Panc1 (cell line): Measurements from ENCODE around the gene HMGB1. TPM values are rescaled to one million over a fixed set of nuclear protein-coding genes. Genes with fewer than 3 reads are reported as not detected.

Experiments used
- ATAC-seq: fragments of 200-7000 bp; cut with Tn5 transposase; 2 replicates; pipeline ENCODE4 v1.9.1; 2020; ENCODE audit warnings: mild to moderate bottlenecking, moderate library complexity
- BruUV-seq: library from RNA; stranded (reverse); fragments of 400-500 nt; replicated peaks from 2 replicates; lab custom pipeline; 2021; lab: Mats Ljungman, UMichigan
- CTCF ChIA-PET: fragments of 300-600 bp; sonication (Branson Sonifier 250); formaldehyde crosslinking; loops from one replicate; lab custom pipeline; 2022; ENCODE audit warnings: antibody characterized with exemption; lab: Charles Lee
- POLR2A ChIA-PET: fragments of 300-600 bp; sonication (Branson Sonifier 250); formaldehyde crosslinking; loops from one replicate; lab custom pipeline; 2022; ENCODE audit warnings: antibody characterized with exemption; lab: Charles Lee
- DNase-seq: peaks from one replicate; pipeline ENCODE4 v3.0.0-alpha.2; 2010; ENCODE audit warnings: low read depth, low spot score
- H3K27ac ChIP-seq: 2 replicates; pipeline ENCODE4 v1.5.1; 2011; ENCODE audit warnings: mild to moderate bottlenecking, low read length, inconsistent platforms
- H3K27me3 ChIP-seq: fragments of 200-500 bp; sonication (Bioruptor generic); 2 replicates; pipeline ENCODE4 v1.6.0; 2014; ENCODE audit warnings: low read length, inconsistent platforms; ENCODE audit not compliant: control insufficient read depth, insufficient read depth
- H3K36me3 ChIP-seq: fragments of 200-500 bp; sonication (Bioruptor generic); 2 replicates; pipeline ENCODE4 v1.5.1; 2014; ENCODE audit warnings: inconsistent platforms, mild to moderate bottlenecking, low read length, moderate library complexity; ENCODE audit not compliant: control insufficient read depth, insufficient read depth
- H3K4me1 ChIP-seq: 2 replicates; pipeline ENCODE4 v1.5.1; 2011; ENCODE audit warnings: inconsistent platforms, mild to moderate bottlenecking, low read length, moderate library complexity; ENCODE audit not compliant: control insufficient read depth, insufficient read depth
- H3K4me3 ChIP-seq, 2 experiments: 2 replicates each; pipeline ENCODE4 v1.5.1; 2011 to 2012; ENCODE audit warnings: low read depth in 2 of 2, low read length in 2 of 2, mild to moderate bottlenecking in 2 of 2, inconsistent platforms in 1 of 2, moderate library complexity in 1 of 2
- H3K9me3 ChIP-seq: fragments of 200-500 bp; sonication (Bioruptor generic); 2 replicates; pipeline ENCODE4 v1.5.1; 2014; ENCODE audit warnings: low read depth, mild to moderate bottlenecking, inconsistent platforms, low read length, moderate library complexity; ENCODE audit not compliant: control insufficient read depth, insufficient read depth
- CTCF ChIP-seq: fragments of 450-650 bp; IDR thresholded peaks from 2 replicates; pipeline ENCODE4 v1.5.1; 2017; ENCODE audit warnings: mild to moderate bottlenecking
- POLR2AphosphoS5 ChIP-seq: IDR thresholded peaks from 2 replicates; pipeline ENCODE4 v1.6.1; 2012; ENCODE audit warnings: mild to moderate bottlenecking, low read depth, low read length, moderate library complexity
- REST ChIP-seq, 2 experiments: IDR thresholded peaks; 2 replicates each; pipeline ENCODE4 v1.6.1; 2011 to 2012; ENCODE audit warnings: low read depth in 2 of 2, control low read depth in 1 of 2, low read length in 1 of 2, mild to moderate bottlenecking in 1 of 2, moderate library complexity in 1 of 2; ENCODE audit not compliant: insufficient read depth in 1 of 2
- SIN3A ChIP-seq: IDR thresholded peaks from 2 replicates; pipeline ENCODE4 v1.6.1; 2012; ENCODE audit warnings: low read depth, mild to moderate bottlenecking, low read length, moderate library complexity, borderline replicate concordance; ENCODE audit not compliant: insufficient read depth
- TCF7L2 ChIP-seq: IDR thresholded peaks from 2 replicates; pipeline ENCODE4 v1.6.1; 2011; ENCODE audit warnings: mild to moderate bottlenecking, low read depth, low read length, inconsistent platforms
- in situ Hi-C: cut with HindIII; loops from 2 replicates; pipeline ENCODE4 v1.10.0; 2016; ENCODE audit warnings: low sequenced_read_pairs, low pct_unique_long_range_greater_than_20kb
- intact Hi-C: fragments of 100-400 bp; cut with micrococcal nuclease; formaldehyde crosslinking; loops from one replicate; pipeline ENCODE4 v1.10.0; 2022; ENCODE audit not compliant: unreplicated experiment
- total RNA-seq: library from RNA; stranded (reverse); gene quantifications from one replicate; pipeline ENCODE4 v1.2.1, GENCODE V29; 2021; ENCODE audit not compliant: unreplicated experiment

The HMGB1 gene
- total RNA-seq, 1 experiment from 2014 or later: 386 TPM

- TF ChIP-seq SIN3A (no peak), REST (IDR thresholded peaks at IDR 0.05; ENCODE audit: insufficient read depth in 1 of 2, low read depth in 2 of 2, low read length in 1 of 2) (no peak), CTCF (no peak), POLR2AphosphoS5 (no peak), TCF7L2 (no peak)
- CTCF ChIA-PET: interaction anchor here (0.5 to 0.7 kb wide), 2 partner anchors 118 to 498 kb away, joined by 6 to 7 read pairs; no protein-coding TSS in a partner anchor
- Histone ChIP-seq H3K4me1 (peaks cover 18% of the 10 kb centered on the region), H3K4me3 (no peak overlapping the region), H3K27me3 (no peaks in the 10 kb centered on the region), H3K36me3 (no peaks in the 10 kb centered on the region), H3K27ac (peak overlapping the region; percentile 12; the same call in 1 of the 2 replicates), H3K9me3 (no peaks in the 10 kb centered on the region)
- intact Hi-C loops: no loop called here
- in situ Hi-C loops: no loop called here
- DNase-seq (peak; percentile 50), ATAC-seq (peak; percentile 91)
- no TSS peak for BruUV-seq
- POLR2A ChIA-PET: no interaction called here
Measured at GRCh38 chr13:30429721-30430694, 35.7 kb downstream of the HMGB1 start.

- no peak overlapping the region for H3K4me3 ChIP-seq
- POLR2A ChIA-PET: no interaction called here
- no peaks in the 10 kb centered on the region for H3K9me3 ChIP-seq
- H3K36me3 ChIP-seq: no peaks in the 10 kb centered on the region
- peaks cover 18% of the 10 kb centered on the region for H3K4me1 ChIP-seq
- no peak for DNase-seq
- in situ Hi-C loops: no loop called here
- CTCF ChIA-PET: no interaction called here
- no peaks in the 10 kb centered on the region for H3K27me3 ChIP-seq
- BruUV-seq: no TSS peak
- H3K27ac ChIP-seq: no peak overlapping the region
- TF ChIP-seq TCF7L2 (no peak), REST (IDR thresholded peaks at IDR 0.05; ENCODE audit: insufficient read depth in 1 of 2, low read depth in 2 of 2, low read length in 1 of 2) (no peak), SIN3A (no peak), POLR2AphosphoS5 (no peak), CTCF (no peak)
- ATAC-seq: no peak
- intact Hi-C loops: no loop called here
Measured at GRCh38 chr13:30429235-30429634, 36.5 kb downstream of the HMGB1 start.
